ENCODE data around the gene R3HDM2. TPM values are rescaled to one million over a fixed set of nuclear protein-coding genes. Genes with fewer than 3 reads are reported as not detected.

The R3HDM2 gene
- total and polyA plus RNA-seq, 12 donors: 21.9 to 91.9 (median 43.2) TPM

DNA sequence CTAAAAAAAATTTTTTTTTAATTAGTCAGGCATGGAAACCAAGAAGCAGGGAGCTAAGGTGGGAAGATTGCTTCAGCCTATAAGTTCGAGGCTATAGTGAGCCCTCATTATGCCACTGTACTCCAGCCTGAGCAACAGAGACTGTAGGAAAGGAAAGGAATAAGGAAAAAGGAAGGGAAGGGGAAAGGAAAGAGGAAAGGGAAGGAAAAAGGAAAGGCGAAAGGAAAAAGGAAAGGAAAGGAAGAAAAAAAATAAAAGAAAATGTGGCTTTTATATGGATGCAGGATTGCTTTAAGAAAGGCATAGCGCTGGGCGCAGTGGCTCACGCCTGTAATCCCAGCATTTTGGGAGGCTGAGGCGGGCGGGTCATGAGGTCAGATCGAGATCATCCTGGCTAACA is 70.4 kb downstream of the R3HDM2 start:
- no peak for DNase-seq
- Histone ChIP-seq H3K4me3 (no peak overlapping the region), H3K27ac (no peak overlapping the region), H3K27me3 (no peaks in the 10 kb centered on the region), H3K9me3 (replicated peaks in 1 of 3) (no peaks in the 10 kb centered on the region), H3K36me3 (replicated peaks in 1 of 2) (no peaks in the 10 kb centered on the region), H3K4me1 (replicated peaks in 1 of 2) (peaks cover 0 to 5% of the 10 kb centered on the region in 2 donors)
- 95 to 96% (median 95%) methylated on average over 8 of the region's 8 CpGs for WGBS, 4 donors
- TF ChIP-seq, protein P1, sequence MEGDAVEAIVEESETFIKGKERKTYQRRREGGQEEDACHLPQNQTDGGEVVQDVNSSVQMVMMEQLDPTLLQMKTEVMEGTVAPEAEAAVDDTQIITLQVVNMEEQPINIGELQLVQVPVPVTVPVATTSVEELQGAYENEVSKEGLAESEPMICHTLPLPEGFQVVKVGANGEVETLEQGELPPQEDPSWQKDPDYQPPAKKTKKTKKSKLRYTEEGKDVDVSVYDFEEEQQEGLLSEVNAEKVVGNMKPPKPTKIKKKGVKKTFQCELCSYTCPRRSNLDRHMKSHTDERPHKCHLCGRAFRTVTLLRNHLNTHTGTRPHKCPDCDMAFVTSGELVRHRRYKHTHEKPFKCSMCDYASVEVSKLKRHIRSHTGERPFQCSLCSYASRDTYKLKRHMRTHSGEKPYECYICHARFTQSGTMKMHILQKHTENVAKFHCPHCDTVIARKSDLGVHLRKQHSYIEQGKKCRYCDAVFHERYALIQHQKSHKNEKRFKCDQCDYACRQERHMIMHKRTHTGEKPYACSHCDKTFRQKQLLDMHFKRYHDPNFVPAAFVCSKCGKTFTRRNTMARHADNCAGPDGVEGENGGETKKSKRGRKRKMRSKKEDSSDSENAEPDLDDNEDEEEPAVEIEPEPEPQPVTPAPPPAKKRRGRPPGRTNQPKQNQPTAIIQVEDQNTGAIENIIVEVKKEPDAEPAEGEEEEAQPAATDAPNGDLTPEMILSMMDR (IDR thresholded peaks at IDR 0.05): no peak
- no peak for TF ChIP-seq POLR2A (IDR thresholded peaks at IDR 0.05)
- intact Hi-C loops (cut with DNase I): loop anchor here in 1 of 2 donors (10.0 kb wide), 1 partner anchor 46 kb away; no protein-coding TSS in a partner anchor

DNA sequence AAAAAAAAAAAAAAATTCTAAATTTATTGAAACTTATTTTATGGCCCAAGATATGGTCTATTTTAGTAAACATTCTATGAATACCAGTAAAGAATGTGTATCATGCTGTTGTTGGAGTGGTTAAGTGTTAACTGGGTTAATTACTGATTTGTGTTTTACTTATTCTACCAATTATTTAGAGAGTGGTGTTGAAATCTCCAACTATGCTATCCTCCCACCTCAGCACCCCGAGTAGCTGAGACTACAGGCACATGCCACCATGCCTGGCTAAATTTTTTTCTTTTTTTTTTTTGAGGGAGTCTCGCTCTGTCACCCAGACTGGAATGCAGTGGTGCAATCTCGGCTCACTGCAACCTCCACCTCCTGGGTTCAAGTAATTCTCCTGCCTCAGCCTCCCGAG is 72.2 kb downstream of the R3HDM2 start:
- WGBS, 4 donors: 90 to 100% (median 98%) methylated on average over 4 of the region's 4 CpGs
- no peaks in the 10 kb centered on the region for H3K9me3 ChIP-seq (replicated peaks in 1 of 3)
- no peaks in the 10 kb centered on the region for H3K27me3 ChIP-seq
- intact Hi-C loops (cut with DNase I): no loop called here
- H3K4me3 ChIP-seq: no peak overlapping the region
- H3K4me1 ChIP-seq (replicated peaks in 1 of 2): peaks cover 0 to 5% of the 10 kb centered on the region in 2 donors
- TF ChIP-seq POLR2A (IDR thresholded peaks at IDR 0.05): no peak
- TF ChIP-seq, protein P1 (IDR thresholded peaks at IDR 0.05): no peak
- no peak overlapping the region for H3K27ac ChIP-seq
- no peaks in the 10 kb centered on the region for H3K36me3 ChIP-seq (replicated peaks in 1 of 2)
- no peak for DNase-seq

GRCh38 chr12:57355734-57356133 is 75.1 kb downstream of the R3HDM2 start:
- H3K27me3 ChIP-seq: no peaks in the 10 kb centered on the region
- no peak overlapping the region for H3K27ac ChIP-seq
- no peak for DNase-seq

GRCh38 chr12:57352166-57352565 is 78.7 kb downstream of the R3HDM2 start:
- intact Hi-C loops (cut with DNase I): no loop called here
- Histone ChIP-seq H3K27ac (no peak overlapping the region), H3K9me3 (replicated peaks in 1 of 3) (no peaks in the 10 kb centered on the region), H3K4me1 (replicated peaks in 1 of 2) (no peaks in the 10 kb centered on the region), H3K4me3 (no peak overlapping the region), H3K36me3 (replicated peaks in 1 of 2) (no peaks in the 10 kb centered on the region), H3K27me3 (no peaks in the 10 kb centered on the region)
- TF ChIP-seq, protein P1 (IDR thresholded peaks at IDR 0.05): no peak
- TF ChIP-seq POLR2A (IDR thresholded peaks at IDR 0.05): no peak
- 81 to 91% (median 84%) methylated on average over 3 of the region's 3 CpGs for WGBS, 4 donors
- DNase-seq: no peak

More at GRCh38 chr12:57355734-57356133, 75.1 kb downstream of the R3HDM2 start:
- Histone ChIP-seq H3K9me3 (replicated peaks in 1 of 3) (no peaks in the 10 kb centered on the region), H3K4me1 (replicated peaks in 1 of 2) (no peaks in the 10 kb centered on the region), H3K4me3 (no peak overlapping the region), H3K36me3 (replicated peaks in 1 of 2) (no peaks in the 10 kb centered on the region)
- TF ChIP-seq, protein P1 (IDR thresholded peaks at IDR 0.05): no peak
- TF ChIP-seq POLR2A (IDR thresholded peaks at IDR 0.05): no peak
- intact Hi-C loops (cut with DNase I): no loop called here

All from adrenal gland (tissue), 12 donors.